ENCODE data around the gene ACOT6. TPM values are rescaled to one million over a fixed set of nuclear protein-coding genes. Genes with fewer than 3 reads are reported as not detected.

Gene ACOT6
- total and polyA plus RNA-seq, 2 of the 4 experiments (the other 2 are of a cell fraction): not detected

DNA sequence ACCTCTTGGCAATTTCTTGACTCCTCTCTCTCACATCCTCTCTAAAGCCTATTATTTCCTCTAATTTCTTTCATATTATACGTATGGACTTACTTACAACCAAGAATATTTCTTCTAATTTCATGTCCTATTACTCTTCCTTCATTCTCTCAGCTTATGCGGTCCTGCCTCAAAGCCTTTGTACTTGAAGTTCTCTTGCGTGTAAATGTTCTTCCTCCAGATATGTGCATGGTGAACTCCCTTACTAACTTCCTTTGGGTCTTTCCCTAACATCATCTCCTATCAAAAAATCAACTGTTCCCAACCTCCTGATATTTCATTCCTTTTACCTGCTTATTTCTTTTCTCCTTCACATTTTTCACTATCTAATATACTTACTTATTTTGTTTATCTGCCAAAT lies 55.5 kb downstream of the ACOT6 start:
- Histone ChIP-seq H2AK5ac (ENCODE audit: low read depth, low read length) (no peak overlapping the region), H2AFZ (replicated peaks; ENCODE audit: low read length, poor library complexity) (no peak overlapping the region), H4K5ac (ENCODE audit: low read depth, low read length) (no peak overlapping the region), H2AK9ac (replicated peaks; ENCODE audit: low read depth, low read length, poor library complexity) (no peak overlapping the region), H3K36me3 (ENCODE audit: control insufficient read depth, insufficient read depth, low read length) (peaks cover 2% of the 10 kb centered on the region; the same call in 1 of the 2 replicates), H3K14ac (replicated peaks; ENCODE audit: low read depth, low read length) (no peak overlapping the region), H4K20me1 (ENCODE audit: insufficient read depth, low read length) (no peaks in the 10 kb centered on the region), H2BK5ac (ENCODE audit: low read depth, low read length, poor library complexity, severe bottlenecking) (no peak overlapping the region), H3K27ac (ENCODE audit: insufficient read depth, low read length) (no peak overlapping the region), H3K4me1 (ENCODE audit: control insufficient read depth, insufficient read depth, low read length) (no peaks in the 10 kb centered on the region), H3K23ac (ENCODE audit: low read depth, low read length) (no peak overlapping the region), H3K4ac (ENCODE audit: low read depth, low read length) (no peak overlapping the region), H3K56ac (ENCODE audit: extremely low read depth, insufficient read depth, low read length) (no peak overlapping the region), H2BK15ac (ENCODE audit: low read depth, low read length) (no peak overlapping the region), H3K4me2 (ENCODE audit: low read depth, low read length) (no peak overlapping the region), H3K27me3 (ENCODE audit: control insufficient read depth, insufficient read depth, low read length) (no peaks in the 10 kb centered on the region), H2BK120ac (ENCODE audit: low read depth, low read length) (no peak overlapping the region), H3K79me1 (ENCODE audit: low read depth in 1 of 2, low read length in 2 of 2) (no peaks in the 10 kb centered on the region), H4K91ac (ENCODE audit: insufficient read depth, low read depth, low read length) (no peak overlapping the region), H3K9ac (ENCODE audit: low read depth, low read length) (no peak overlapping the region), H3K9me3 (ENCODE audit: control insufficient read depth, insufficient read depth, low read length) (no peaks in the 10 kb centered on the region), H2BK20ac (ENCODE audit: low read depth, low read length) (no peak overlapping the region), H4K8ac (ENCODE audit: low read depth in 2 of 2, low read length in 2 of 2) (no peak overlapping the region), H3K4me3 (ENCODE audit: insufficient read depth, low read depth, low read length) (no peak overlapping the region), H3K9me1 (ENCODE audit: insufficient read depth, low read length) (no peaks in the 10 kb centered on the region; the same call in 1 of the 2 replicates), H3K18ac (ENCODE audit: low read depth, low read length) (no peak overlapping the region)
- WGBS, 2 experiments (ENCODE audit: extremely low coverage in 2 of 2, insufficient read length in 1 of 2): 94 to 100% methylated on average over 1 to 2 of the region's 3 CpGs
- no TSS peak for BruUV-seq (replicated peaks)
- intact Hi-C loops (cut with micrococcal nuclease): no loop called here
- in situ Hi-C loops (cut with MboI; ENCODE audit: low sequenced_read_pairs): no loop called here
- DNase-seq (no peak), ATAC-seq (ENCODE audit: low read depth) (no peak)
- ChIA-PET POLR2A (ENCODE audit: unreplicated experiment) (no interaction called here), CTCF (interaction anchor here (1.1 kb wide), 1 partner anchor 12 kb away, joined by 3 read pairs; no protein-coding TSS in a partner anchor)
- TF ChIP-seq, protein P1, sequence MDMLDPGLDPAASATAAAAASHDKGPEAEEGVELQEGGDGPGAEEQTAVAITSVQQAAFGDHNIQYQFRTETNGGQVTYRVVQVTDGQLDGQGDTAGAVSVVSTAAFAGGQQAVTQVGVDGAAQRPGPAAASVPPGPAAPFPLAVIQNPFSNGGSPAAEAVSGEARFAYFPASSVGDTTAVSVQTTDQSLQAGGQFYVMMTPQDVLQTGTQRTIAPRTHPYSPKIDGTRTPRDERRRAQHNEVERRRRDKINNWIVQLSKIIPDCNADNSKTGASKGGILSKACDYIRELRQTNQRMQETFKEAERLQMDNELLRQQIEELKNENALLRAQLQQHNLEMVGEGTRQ (IDR thresholded peaks at IDR 0.05; ENCODE audit: low read depth, low read length): no peak
- TF ChIP-seq RFX5 (IDR thresholded peaks at IDR 0.05; ENCODE audit: low read depth, low read length) (no peak), BHLHE40 (IDR thresholded peaks at IDR 0.05; ENCODE audit: low read depth, low read length) (no peak), MAFK (IDR thresholded peaks at IDR 0.05; ENCODE audit: low read depth, low read length) (no peak), MAZ (IDR thresholded peaks at IDR 0.05; ENCODE audit: borderline replicate concordance, low read depth, low read length) (no peak), MXI1 (IDR thresholded peaks at IDR 0.05; ENCODE audit: borderline replicate concordance, low read depth, low read length) (no peak), POLR2A (IDR thresholded peaks at IDR 0.05; ENCODE audit: low read depth, low read length) (no peak), CHD1 (IDR thresholded peaks at IDR 0.05; ENCODE audit: low read depth, low read length) (no peak), RAD21 (IDR thresholded peaks at IDR 0.05; ENCODE audit: low read length) (no peak)
- TF ChIP-seq, protein P2, sequence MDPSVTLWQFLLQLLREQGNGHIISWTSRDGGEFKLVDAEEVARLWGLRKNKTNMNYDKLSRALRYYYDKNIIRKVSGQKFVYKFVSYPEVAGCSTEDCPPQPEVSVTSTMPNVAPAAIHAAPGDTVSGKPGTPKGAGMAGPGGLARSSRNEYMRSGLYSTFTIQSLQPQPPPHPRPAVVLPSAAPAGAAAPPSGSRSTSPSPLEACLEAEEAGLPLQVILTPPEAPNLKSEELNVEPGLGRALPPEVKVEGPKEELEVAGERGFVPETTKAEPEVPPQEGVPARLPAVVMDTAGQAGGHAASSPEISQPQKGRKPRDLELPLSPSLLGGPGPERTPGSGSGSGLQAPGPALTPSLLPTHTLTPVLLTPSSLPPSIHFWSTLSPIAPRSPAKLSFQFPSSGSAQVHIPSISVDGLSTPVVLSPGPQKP (IDR thresholded peaks at IDR 0.05; ENCODE audit: borderline replicate concordance, low read depth, low read length): no peak
- TF ChIP-seq, protein P3, sequence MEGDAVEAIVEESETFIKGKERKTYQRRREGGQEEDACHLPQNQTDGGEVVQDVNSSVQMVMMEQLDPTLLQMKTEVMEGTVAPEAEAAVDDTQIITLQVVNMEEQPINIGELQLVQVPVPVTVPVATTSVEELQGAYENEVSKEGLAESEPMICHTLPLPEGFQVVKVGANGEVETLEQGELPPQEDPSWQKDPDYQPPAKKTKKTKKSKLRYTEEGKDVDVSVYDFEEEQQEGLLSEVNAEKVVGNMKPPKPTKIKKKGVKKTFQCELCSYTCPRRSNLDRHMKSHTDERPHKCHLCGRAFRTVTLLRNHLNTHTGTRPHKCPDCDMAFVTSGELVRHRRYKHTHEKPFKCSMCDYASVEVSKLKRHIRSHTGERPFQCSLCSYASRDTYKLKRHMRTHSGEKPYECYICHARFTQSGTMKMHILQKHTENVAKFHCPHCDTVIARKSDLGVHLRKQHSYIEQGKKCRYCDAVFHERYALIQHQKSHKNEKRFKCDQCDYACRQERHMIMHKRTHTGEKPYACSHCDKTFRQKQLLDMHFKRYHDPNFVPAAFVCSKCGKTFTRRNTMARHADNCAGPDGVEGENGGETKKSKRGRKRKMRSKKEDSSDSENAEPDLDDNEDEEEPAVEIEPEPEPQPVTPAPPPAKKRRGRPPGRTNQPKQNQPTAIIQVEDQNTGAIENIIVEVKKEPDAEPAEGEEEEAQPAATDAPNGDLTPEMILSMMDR (conservative IDR thresholded peaks at IDR 0.05; ENCODE audit: low read depth, low read length): no peak
- dilution Hi-C loops (cut with HindIII; ENCODE audit: low sequenced_read_pairs, unreplicated experiment): no loop called here

Data from IMR-90 (cell line).